Pancreas (tissue), 10 donors: ENCODE data around the gene FKBP1A. TPM values are rescaled to one million over a fixed set of nuclear protein-coding genes. Genes with fewer than 3 reads are reported as not detected.

ENCODE experiments used
- ATAC-seq, 4 donors: fragments of 200-7000 bp; cut with Tn5 transposase; one replicate each; pipeline versions ENCODE4 v1.8.0 to v1.9.1; 2020; ENCODE audit warnings: mild to moderate bottlenecking in 4 of 4, moderate library complexity in 4 of 4
- DNase-seq, 6 donors: peaks; one replicate each; pipeline ENCODE4 v3.0.0-alpha.2; 2020
- FAIRE-seq: peaks from 2 replicates; lab custom pipeline; 2012; peaks lifted over from hg19 to GRCh38; lab: Jason Lieb, UNC
- H3K27ac ChIP-seq, 4 donors: fragments of 200-600 bp; sonication (generic); 1 replicate in 3 of 4; 2 replicates in 1 of 4; pipeline versions ENCODE4 v1.5.0 to v1.8.0; 2020
- H3K27me3 ChIP-seq, 4 donors: fragments of 200-600 bp; one replicate each; pipeline ENCODE4 v1.8.0; 2021
- H3K36me3 ChIP-seq, 3 donors: fragments of 200-600 bp; sonication (generic) in 1 of 3; one replicate each; pipeline versions ENCODE4 v1.5.0 to v1.8.0; 2020 to 2021
- H3K4me1 ChIP-seq, 3 donors: fragments of 200-600 bp; one replicate each; pipeline ENCODE4 v1.8.0; 2021
- H3K4me3 ChIP-seq, 4 donors: fragments of 200-600 bp; sonication (generic) in 2 of 4; one replicate each; pipeline versions ENCODE4 v1.5.0 to v1.8.0; 2020 to 2021
- H3K9me3 ChIP-seq, 4 donors: fragments of 200-600 bp; one replicate each; pipeline ENCODE4 v1.8.0; 2021
- WGBS, 2 donors: extraction: QIAGEN DNeasy Blood & Tissue Kit; methylation state at CpG; one replicate each; pipeline ENCODE4 v1.1.7; 2013; 5-methylcytosine and 5-hydroxymethylcytosine counted together
- intact Hi-C, 3 donors: fragments of 100-400 bp; cut with DNase I; formaldehyde crosslinking; loops; one replicate each; pipeline versions ENCODE4 v1.11.1 to v1.14.2; 2022
- polyA plus RNA-seq, 2 donors: library from polyadenylated mRNA; stranded (reverse); fragments of 200-250 nt; gene quantifications; one replicate each; pipeline ENCODE4 v1.2.3, GENCODE V29; 2013
- total RNA-seq, 6 donors: library from RNA; stranded (reverse); fragmentation: NEBNext Ultra II Directional in 4 of 6; extraction: Animal tissue kit (Norgen Biotek cat#: 25700) in 4 of 6; gene quantifications; one replicate each; pipeline versions ENCODE4 v1.2.1 to v1.2.4, GENCODE V29; 2021 to 2023
- TF ChIP-seq, protein P1 (sequence below), 4 donors: fragments of 200-600 bp; sonication (generic) in 3 of 4; IDR thresholded peaks; one replicate each; pipeline versions ENCODE4 v1.5.0 to v1.8.0; 2021; ENCODE audit warnings: antibody characterized with exemption in 4 of 4
- donor health status: healthy with polysubstance abuse.
- donor health status: DM: no; HTN: no; CAD: no; lungs with moderate emphysema.
- donor health status: DM: no; HTN: no; CAD: no.
- donor health status: control.
- donor health status: control.
- donor health status: Bipolar disorder and iron deficiency.
- donor health status: DM: yes; HTN: yes; CAD: no.
- donor health status: DM: no; HTN: no; CAD: no.
- donor health status: DM: no; HTN: no; CAD: no.
- donor health status: DM: yes; HTN: yes; CAD: no.

FKBP1A gene
- 100 to 1,000 TPM in 1 of 6 donors, 10 to 100 TPM in 5; 40.2 to 104 (median 67.3) TPM for total RNA-seq
- polyA plus RNA-seq: 10 to 100 TPM; 62.1 to 86.7 TPM

DNA sequence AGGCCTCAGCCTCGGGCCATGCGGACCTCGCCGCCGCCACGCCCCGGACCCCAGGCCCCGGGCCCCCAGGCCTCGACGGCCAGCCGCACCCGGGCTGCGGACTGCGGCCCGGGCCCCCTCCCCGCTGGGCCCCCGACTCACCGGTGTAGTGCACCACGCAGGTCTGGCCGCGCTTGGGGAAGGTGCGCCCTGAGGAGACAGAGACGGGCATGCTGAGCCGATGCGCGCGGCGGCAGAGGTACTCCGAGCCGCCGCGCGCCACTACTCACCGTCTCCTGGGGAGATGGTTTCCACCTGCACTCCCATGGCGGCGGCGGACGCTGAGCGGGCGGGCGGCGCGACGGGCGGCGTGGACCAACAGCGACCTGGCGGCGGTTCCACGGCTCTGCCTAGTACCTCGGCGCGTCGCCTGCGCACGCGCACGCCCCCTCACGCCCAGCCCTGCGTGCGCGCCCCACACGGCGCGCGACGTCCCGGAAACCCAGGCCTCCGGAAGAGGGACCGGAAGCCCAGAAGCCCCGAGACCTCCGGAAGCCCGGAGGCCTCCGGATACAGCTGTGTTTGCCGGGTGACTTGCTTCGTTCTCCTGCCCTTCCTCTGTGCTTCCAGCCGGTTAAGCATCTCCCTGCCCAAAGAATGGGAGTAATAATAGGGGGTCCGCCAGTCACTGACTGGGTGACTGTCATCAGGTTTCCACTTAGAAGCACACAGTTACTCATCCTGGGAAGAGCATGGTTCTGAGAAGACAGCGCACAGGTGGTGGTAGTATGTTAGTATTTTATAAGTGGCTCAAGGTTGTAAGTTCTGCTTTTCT lies at the start of gene FKBP1A:
Gene FKBP1A, minus strand, starts transcription at position 362 of the 814 bp plus-strand sequence. Its CDS starts 56 bp downstream, at position 306.
- no peaks in the 10 kb centered on the region for H3K9me3 ChIP-seq
- WGBS, 2 donors: 1% methylated on average over 73 to 79 of the region's 79 CpGs
- intact Hi-C loops: no loop called here
- FAIRE-seq (no peak), ATAC-seq (peak; percentile 96 to 98 (median 98)), DNase-seq (peak; percentile 89 to 97 (median 94))
- H3K27me3 ChIP-seq: peaks cover 0 to 3% (median 0%) of the 10 kb centered on the region in 4 donors
- no peaks in the 10 kb centered on the region for H3K36me3 ChIP-seq
- peaks cover 0 to 32% (median 11%) of the 10 kb centered on the region in 3 donors for H3K4me1 ChIP-seq
- H3K4me3 ChIP-seq: peak within 1 kb of the TSS; percentile 76 to 92 (median 90)
- peak within 1 kb of the TSS; percentile 20 to 71 (median 60) for H3K27ac ChIP-seq
- TF ChIP-seq, protein P1, sequence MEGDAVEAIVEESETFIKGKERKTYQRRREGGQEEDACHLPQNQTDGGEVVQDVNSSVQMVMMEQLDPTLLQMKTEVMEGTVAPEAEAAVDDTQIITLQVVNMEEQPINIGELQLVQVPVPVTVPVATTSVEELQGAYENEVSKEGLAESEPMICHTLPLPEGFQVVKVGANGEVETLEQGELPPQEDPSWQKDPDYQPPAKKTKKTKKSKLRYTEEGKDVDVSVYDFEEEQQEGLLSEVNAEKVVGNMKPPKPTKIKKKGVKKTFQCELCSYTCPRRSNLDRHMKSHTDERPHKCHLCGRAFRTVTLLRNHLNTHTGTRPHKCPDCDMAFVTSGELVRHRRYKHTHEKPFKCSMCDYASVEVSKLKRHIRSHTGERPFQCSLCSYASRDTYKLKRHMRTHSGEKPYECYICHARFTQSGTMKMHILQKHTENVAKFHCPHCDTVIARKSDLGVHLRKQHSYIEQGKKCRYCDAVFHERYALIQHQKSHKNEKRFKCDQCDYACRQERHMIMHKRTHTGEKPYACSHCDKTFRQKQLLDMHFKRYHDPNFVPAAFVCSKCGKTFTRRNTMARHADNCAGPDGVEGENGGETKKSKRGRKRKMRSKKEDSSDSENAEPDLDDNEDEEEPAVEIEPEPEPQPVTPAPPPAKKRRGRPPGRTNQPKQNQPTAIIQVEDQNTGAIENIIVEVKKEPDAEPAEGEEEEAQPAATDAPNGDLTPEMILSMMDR (IDR thresholded peaks at IDR 0.05): peak in 1 of 4 donors; percentile 11

DNA sequence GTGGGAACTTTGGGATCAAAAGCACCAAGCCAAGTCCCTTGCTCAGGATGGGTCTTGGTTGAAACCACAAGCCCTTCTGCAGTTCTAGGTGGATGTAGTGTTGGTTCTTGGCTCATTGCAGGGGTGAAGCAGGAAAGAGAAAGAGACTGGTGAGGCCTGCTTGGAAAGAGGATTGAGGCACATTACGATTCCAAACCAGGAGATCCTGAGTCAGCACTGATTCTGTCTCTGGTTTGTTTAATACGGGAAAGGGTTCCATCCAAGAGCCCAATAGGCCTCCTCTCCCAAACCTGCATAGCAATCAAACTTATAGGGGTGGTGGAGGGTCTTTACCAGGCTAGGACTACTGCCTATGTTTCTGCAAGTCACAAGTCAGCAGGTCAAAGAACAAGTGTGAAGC lies 49.5 kb upstream of the FKBP1A start:
- Histone ChIP-seq H3K9me3 (no peaks in the 10 kb centered on the region), H3K4me1 (no peaks in the 10 kb centered on the region), H3K27ac (no peak overlapping the region), H3K4me3 (no peak overlapping the region), H3K27me3 (no peaks in the 10 kb centered on the region), H3K36me3 (peaks cover 4 to 52% (median 30%) of the 10 kb centered on the region in 3 donors)
- DNase-seq: no peak
- intact Hi-C loops: loop anchor here in 2 of 3 donors (5.0 to 10.0 kb wide), 2 partner anchors 128 to 135 kb away; no protein-coding TSS in a partner anchor
- FAIRE-seq: no peak
- ATAC-seq: no peak
- TF ChIP-seq, protein P1 (IDR thresholded peaks at IDR 0.05): no peak
- 91 to 97% methylated on average over 2 of the region's 2 CpGs for WGBS, 2 donors

DNA sequence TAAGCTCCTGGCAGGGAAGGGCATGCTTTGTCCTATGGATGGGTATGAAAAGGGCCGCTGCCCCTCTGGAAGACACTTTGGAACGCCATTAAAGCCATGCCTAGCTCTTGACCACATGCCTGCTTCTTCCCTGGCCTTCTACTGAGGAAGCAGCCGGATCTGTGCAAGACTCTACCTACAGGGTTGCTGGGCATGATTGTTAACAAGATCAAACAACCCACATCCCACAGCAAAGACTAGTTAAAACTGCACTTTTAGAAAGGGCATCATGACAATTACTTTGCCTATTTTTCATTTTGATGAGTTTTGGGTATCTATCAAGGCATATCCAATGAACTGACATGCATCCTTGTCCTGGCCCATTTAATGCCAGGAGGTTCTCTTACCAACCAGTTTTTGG lies 48.3 kb upstream of the FKBP1A start:
- H3K4me1 ChIP-seq: no peaks in the 10 kb centered on the region
- TF ChIP-seq, protein P1 (IDR thresholded peaks at IDR 0.05): no peak
- DNase-seq (no peak), FAIRE-seq (no peak), ATAC-seq (no peak)
- WGBS, 2 donors: 74 to 76% methylated on average over 3 of the region's 3 CpGs
- H3K9me3 ChIP-seq: no peaks in the 10 kb centered on the region
- intact Hi-C loops: loop anchor here in 2 of 3 donors (5.0 to 10.0 kb wide), 2 partner anchors 126 to 134 kb away; no protein-coding TSS in a partner anchor
- no peaks in the 10 kb centered on the region for H3K27me3 ChIP-seq
- H3K36me3 ChIP-seq: peaks cover 4 to 40% (median 30%) of the 10 kb centered on the region in 3 donors
- H3K4me3 ChIP-seq: no peak overlapping the region
- no peak overlapping the region for H3K27ac ChIP-seq

DNA sequence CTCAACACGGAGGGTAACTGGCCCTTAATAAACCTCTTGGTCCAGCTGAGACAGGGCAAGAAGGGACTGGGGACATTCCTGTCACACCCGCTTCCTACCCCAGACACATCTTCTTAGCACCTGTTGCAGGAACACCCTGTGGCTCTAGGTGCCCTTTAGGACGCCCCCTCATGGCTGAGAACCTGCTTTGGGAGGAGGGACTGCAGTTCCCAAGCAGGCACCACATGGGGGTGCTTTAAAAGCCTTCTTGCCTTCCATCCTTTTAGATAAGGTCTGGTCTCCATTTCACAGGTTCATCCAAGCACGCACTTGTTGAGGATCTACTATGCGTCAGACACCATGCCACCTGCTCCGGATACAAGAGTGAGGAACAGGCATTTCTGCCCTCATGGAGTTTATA lies 47.2 kb upstream of the FKBP1A start:
- no peak for DNase-seq
- TF ChIP-seq, protein P1 (IDR thresholded peaks at IDR 0.05): no peak
- Histone ChIP-seq H3K27me3 (no peaks in the 10 kb centered on the region), H3K9me3 (no peaks in the 10 kb centered on the region), H3K27ac (no peak overlapping the region), H3K4me3 (no peak overlapping the region), H3K4me1 (no peaks in the 10 kb centered on the region), H3K36me3 (peaks cover 4 to 30% (median 25%) of the 10 kb centered on the region in 3 donors)
- intact Hi-C loops: loop anchor here in 2 of 3 donors (5.0 to 10.0 kb wide), 2 partner anchors 125 to 133 kb away; no protein-coding TSS in a partner anchor
- WGBS, 2 donors: 72 to 77% methylated on average over 6 of the region's 6 CpGs
- no peak for FAIRE-seq
- ATAC-seq: peak in 2 of 4 donors; percentile 22 to 40
